Left hindlimb (tissue), 1 donor: ENCODE measurements around the gene SRRM4.
"Not testable (repeated sequence)": the region's sequence is repeated elsewhere in the genome, so short reads cannot be mapped to it uniquely, and the experiment has no call there.

Source experiments
- DNase-seq: peaks from one replicate; pipeline ENCODE4 v3.0.0-alpha.2; 2018

Gene SRRM4

DNA sequence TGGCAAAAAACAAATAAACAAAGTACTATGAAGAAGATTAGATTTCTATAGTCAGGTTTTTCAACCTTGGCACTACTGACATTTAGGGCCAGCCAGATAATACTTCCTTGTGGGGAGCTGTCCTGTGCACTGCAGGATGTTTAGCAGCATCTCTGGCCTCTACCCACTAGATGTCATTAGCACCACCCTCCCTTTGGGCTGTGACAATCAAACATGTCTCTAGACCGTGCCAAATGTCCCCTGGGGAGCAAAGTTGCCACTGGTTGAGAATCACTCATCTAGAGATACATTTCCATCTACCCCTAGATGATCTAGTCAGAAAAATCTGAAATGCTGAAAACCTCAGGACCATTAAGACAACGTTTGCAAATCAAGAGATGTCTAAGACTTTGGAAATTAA, 29.9 kb downstream of the SRRM4 start:
- no peak for DNase-seq

DNA sequence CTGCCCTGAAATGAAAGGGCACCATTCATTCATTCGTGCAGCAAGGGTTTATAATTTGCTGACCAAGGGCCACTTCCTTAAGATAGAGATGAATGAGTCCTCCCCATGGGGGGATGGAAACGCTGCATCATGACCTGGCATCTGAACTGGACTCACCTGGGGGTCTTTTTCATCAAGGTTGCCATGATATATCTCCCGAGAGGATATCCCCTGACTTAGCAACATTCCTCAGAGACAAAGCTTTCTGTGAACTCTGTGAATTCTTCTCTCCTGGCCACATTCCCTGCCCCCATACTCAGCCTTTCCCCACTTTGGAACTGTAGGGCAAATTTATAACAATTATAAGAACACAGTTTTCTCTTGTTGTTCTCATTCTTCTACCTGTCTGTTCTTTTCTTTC, 30.8 kb downstream of the SRRM4 start:
- DNase-seq = no peak

DNA sequence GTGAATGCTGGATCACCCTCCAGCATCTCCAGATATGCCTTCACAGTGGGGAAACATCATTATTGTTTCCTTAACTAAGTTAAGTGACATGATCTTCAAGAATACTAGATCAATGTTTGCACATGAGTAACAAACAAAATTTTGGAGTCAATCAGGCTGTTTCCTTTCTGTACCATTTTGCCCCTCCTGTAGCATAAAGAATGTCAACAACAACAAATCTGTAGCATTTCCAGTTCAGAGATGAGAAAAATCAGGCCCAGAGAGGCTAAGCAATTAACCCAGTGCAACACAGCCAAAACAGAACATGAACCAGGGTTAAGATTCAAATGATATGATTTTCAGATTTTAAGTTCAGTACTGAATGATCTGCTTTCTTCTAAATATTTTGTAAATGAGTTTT, 31.7 kb downstream of the SRRM4 start:
- no peak for DNase-seq

DNA sequence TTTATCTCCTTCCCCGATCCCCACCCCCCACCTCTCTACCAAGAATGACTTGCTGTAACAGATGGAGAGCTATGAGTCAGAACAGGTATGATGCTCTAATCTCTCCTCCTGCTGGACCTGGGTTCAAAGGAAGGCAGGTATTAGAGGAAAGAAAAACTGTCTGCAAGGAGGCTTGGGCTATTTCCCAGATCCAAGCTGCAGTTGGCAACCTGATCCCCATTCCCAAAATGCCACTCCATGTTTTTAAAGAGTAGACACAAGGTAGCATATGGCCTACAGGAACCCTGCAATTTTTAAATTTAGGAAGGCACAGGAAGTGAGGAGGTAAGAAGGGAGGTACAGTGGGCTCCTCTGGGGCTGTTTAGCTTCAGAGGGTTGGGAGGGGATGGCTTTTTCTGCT, 33.0 kb downstream of the SRRM4 start:
- no peak for DNase-seq

DNA sequence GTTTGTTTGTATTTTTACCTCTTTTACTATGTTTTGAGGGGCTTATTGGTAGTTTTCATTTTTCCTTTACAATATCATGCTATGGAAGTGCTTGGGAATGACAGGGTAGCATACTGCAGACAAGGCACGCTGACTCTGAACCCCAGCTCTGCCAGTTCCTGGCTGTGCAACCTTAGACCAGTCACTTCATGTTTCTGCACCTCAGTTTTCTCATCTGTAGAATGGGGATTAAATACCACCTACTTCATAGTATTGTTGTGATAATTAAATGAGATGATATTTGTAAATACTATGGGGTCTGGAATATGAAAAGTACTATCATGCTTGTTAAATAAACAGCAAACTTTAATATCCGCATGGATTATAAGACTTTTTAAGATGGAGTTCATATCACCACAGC, 35.4 kb downstream of the SRRM4 start:
- no peak for DNase-seq

- no peak for DNase-seq
Measured at GRCh38 chr12:119019166-119019565, 37.8 kb downstream of the SRRM4 start.

GRCh38 chr12:119020406-119021360, 39.3 kb downstream of the SRRM4 start:
- DNase-seq = no peak

- no peak for DNase-seq
Measured at GRCh38 chr12:119024356-119024755, 43.0 kb downstream of the SRRM4 start.

DNA sequence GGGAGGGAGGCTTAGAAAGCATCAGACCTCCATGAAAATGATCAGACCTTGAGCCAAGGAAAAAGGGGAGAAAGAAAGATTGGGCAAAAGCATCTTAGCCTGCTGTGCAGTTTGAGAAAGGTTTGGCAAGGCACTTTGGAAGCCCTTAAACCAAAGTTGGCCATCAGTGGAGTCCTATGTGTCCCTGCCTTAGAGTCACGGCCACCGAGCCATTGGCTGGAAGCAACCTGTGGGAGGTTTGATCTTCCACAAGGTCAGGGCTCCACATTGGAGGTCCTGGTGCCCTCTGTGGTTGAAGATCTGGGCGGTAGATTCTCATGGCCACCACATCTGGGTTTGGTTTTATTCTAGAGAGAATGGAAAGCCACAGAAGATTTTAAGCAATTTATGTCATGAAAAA, 44.4 kb downstream of the SRRM4 start:
- no peak for DNase-seq

DNA sequence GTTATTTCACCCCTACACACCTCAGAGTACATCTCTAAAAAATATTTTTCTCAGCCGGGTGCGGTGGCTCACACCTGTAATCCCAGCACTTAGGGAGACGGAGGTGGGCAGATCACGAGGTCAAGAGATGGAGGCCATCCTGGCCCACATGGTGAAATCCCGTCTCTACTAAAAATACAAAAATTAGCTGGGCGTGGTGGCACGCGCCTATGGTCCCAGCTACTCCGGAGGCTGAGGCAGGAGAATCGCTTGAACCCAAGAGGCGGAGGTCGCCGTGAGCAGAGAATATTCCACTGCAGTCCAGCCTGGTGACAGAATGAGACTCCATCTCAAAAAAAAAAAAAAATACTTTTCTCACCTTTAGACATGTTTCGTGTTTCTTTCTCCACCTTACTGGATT, 52.0 kb downstream of the SRRM4 start:
- DNase-seq = not testable (repeated sequence)

GRCh38 chr12:119036878-119037825, 55.8 kb downstream of the SRRM4 start:
- DNase-seq = no peak

GRCh38 chr12:119044094-119044493, 62.8 kb downstream of the SRRM4 start:
- DNase-seq = no peak

GRCh38 chr12:119047641-119048040, 66.3 kb downstream of the SRRM4 start:
- DNase-seq = no peak

DNA sequence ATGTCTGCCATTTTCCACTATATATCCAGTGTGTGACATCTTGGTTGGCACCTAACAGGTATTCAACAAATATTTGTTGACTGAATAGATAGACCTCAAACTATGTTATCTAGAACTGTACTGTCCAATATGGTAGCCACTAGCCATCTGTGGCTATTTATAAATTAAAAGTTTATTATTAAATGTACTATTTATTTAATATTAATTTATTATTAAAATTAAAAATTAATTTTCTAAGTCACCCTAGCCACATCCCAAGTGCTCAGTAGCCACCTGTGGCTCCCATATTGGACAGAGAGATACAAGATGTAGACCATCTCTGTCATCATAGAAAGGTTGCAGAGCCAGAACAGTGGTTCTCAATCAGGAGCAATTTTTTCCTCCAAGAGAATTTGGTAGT, 69.3 kb downstream of the SRRM4 start:
- DNase-seq = no peak

DNA sequence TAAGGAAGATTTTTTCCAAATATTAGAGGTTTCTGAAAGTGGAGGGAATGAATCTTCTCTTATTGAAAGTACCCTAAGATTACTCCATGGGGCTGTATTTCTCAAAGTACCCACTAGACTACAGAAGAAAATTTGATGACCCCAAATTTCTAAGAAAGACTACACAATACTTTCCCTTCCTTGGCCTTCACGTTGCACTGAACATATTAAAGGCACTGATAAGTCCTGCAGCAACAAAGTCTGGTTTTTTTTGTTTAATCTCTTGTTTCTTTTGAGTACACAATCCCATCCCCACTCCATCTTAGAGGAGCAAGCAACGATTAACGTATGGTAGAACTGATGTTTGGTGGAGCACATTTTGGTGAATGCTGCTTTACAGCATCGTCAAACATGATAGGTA, 70.1 kb downstream of the SRRM4 start:
- no peak for DNase-seq

- DNase-seq = no peak
Measured at GRCh38 chr12:119052001-119052400, 70.7 kb downstream of the SRRM4 start.

DNA sequence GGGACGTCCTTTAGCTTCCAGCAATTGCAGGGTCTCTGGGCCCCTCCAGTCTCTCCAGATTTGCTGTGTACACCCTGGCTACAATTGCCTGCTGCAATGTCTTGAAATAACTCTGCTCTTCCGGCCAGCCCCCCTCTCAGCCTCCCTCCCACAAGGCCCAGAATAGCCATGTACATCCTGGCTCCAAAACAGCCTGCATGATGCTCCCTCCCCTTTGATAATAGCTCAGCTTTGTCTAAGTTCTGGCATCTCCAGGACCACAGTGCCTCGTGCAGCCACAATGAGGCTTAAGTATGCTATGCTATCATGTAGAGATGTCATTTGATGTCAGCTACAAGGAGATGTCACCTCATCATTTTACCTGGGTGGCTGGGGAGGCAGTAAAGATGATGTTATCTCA, 74.6 kb downstream of the SRRM4 start:
- no peak for DNase-seq

GRCh38 chr12:119060847-119061796, 79.8 kb downstream of the SRRM4 start:
- DNase-seq = peak; percentile 36

DNA sequence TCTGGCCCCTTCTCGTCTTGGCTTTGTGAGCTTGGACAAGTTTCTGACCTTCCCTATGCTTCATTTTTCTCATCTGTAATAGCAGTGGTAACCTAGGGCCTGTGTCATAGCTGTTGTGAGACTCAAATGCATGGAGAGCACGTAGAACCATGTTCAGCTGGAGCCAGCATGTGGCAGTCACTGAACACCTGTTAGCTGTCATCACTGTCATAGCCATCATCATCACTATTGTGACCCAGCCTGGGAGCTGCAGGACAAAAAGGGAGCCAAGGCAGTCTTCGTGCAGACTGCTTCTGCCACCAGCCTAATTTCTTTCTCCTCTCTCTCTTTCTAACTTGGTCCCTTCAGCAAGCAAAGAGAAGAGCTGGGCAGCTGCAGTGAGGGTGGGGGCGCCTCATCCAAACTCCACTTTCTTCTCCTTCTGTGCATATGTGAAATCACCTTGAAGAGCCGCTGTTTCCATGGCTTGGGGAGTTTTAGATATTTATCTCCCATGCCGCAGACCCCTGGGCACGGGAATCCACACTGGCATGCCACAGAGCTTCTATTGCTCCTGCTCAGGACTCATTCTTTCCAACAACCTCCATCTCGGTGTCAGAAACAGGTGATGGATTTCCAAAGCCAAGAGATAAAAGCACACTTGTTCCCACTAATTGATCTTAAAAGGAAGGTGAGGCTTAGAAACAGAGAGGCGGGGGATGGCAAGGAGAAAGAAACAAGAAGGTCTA, 87.0 kb downstream of the SRRM4 start:
- DNase-seq = no peak

GRCh38 chr12:119069147-119069642, 87.9 kb downstream of the SRRM4 start:
- DNase-seq = no peak

DNA sequence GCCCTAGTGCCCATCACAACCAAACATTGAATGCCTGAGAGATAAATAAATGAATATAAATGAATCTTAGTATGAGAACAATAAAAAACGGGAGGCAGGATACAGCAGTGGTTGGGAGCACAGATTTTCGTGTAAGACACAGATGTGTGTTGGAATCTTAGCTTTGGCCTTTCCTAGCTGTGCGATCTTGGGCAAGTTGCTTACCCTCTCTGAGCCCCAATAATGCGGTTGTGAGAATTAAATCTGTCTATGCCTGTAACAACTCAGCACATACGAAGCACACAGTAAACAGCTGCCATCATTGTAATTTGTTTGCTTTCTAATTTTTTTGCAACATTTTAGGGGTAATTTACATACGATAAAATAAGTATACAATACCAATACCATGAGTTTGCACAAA, 89.8 kb downstream of the SRRM4 start:
- DNase-seq = no peak
